Ovary (tissue), 9 donors: ENCODE measurements around the gene HAVCR1. TPM values are rescaled to one million over a fixed set of nuclear protein-coding genes. Genes with fewer than 3 reads are reported as not detected.

Source experiments
- DNase-seq, 5 donors: peaks; one replicate each; pipeline ENCODE4 v3.0.0-alpha.2; 2019 to 2020
- H3K27ac ChIP-seq, 2 donors: fragments of 200-600 bp; one replicate each; pipeline versions ENCODE4 v1.5.1 to v1.8.0; 2019 to 2022
- H3K27me3 ChIP-seq: fragments of 200-600 bp; one replicate; pipeline ENCODE4 v1.8.0; 2022
- H3K36me3 ChIP-seq: fragments of 200-600 bp; sonication (generic); one replicate; pipeline ENCODE4 v1.5.1; 2019
- H3K4me1 ChIP-seq: one replicate; pipeline ENCODE4 v1.8.1; 2013; ENCODE audit warnings: mild to moderate bottlenecking, moderate library complexity; ENCODE audit not compliant: insufficient read depth
- H3K4me3 ChIP-seq: fragments of 200-600 bp; sonication (generic); one replicate; pipeline ENCODE4 v1.5.1; 2017
- H3K9me3 ChIP-seq, 2 donors: fragments of 200-600 bp in 1 of 2; sonication (generic) in 1 of 2; one replicate each; pipeline versions ENCODE4 v1.5.1 to v1.8.1; 2013 to 2019; ENCODE audit warnings: mild to moderate bottlenecking in 1 of 2, moderate library complexity in 1 of 2
- EP300 ChIP-seq: sonication (generic); formaldehyde crosslinking; IDR thresholded peaks from one replicate; pipeline ENCODE4 v1.6.1; 2017; ENCODE audit warnings: antibody characterized with exemption
- POLR2A ChIP-seq: fragments of 450-650 bp; IDR thresholded peaks from one replicate; pipeline ENCODE4 v1.6.1; 2017; ENCODE audit warnings: antibody characterized with exemption, mild to moderate bottlenecking, moderate library complexity
- WGBS, 3 donors: extraction: QIAGEN DNeasy Blood & Tissue Kit in 1 of 3; methylation state at CpG; one replicate each; pipeline versions ENCODE4 v1.1.5 to v1.1.7; 2013 to 2017; 5-methylcytosine and 5-hydroxymethylcytosine counted together
- intact Hi-C, 4 donors: fragments of 100-400 bp; cut with DNase I; formaldehyde crosslinking; loops; one replicate each; pipeline versions ENCODE4 v1.11.0 to v1.15.1; 2022 to 2023
- polyA plus RNA-seq, 2 donors: library from polyadenylated mRNA; stranded (reverse); fragments of 200-250 nt in 1 of 2; fragments of 350-450 nt in 1 of 2; fragmentation: Illumina TruSeq in 1 of 2; extraction: RNeasy Lipid Tissue Mini Kit (QIAGEN cat#74804) in 1 of 2; gene quantifications; one replicate each; pipeline ENCODE4 v1.2.3, GENCODE V29; 2013 to 2014
- total RNA-seq, 7 donors: library from RNA; depleted of rRNA in 2 of 7; stranded (reverse); fragments of >200 nt in 2 of 7; fragmentation: NEBNext Ultra II Directional in 3 of 7; extraction: Animal tissue kit (Norgen Biotek cat#: 25700) in 3 of 7; gene quantifications; one replicate each; pipeline versions ENCODE4 v1.1.0 to v1.2.4, GENCODE V29; 2016 to 2023
- TF ChIP-seq, protein P1 (sequence below), 3 donors: fragments of 450-650 bp in 2 of 3; fragments of 200-600 bp in 1 of 3; IDR thresholded peaks; one replicate each; pipeline versions ENCODE4 v1.5.1 to v1.8.0; 2016 to 2022; ENCODE audit warnings: antibody characterized with exemption in 3 of 3, mild to moderate bottlenecking in 1 of 3
- donor health status: DM: no; HTN: no; CAD: no; lungs with moderate emphysema.
- donor health status: DM: no; HTN: no; CAD: no.
- donor health status: Bipolar disorder and iron deficiency.
- donor health status: DM: yes; HTN: yes; CAD: no.
- donor health status: DM: no; HTN: no; CAD: no.
- donor health status: DM: yes; HTN: yes; CAD: no.

Gene HAVCR1
- total and polyA plus RNA-seq, 9 donors, result 0.23 TPM; not detected in 8

GRCh38 chr5:156984064-156984463, 74.9 kb downstream of the HAVCR1 start:
- no peaks in the 10 kb centered on the region for H3K36me3 ChIP-seq
- WGBS, 3 donors, result 91 to 95% (median 92%) methylated on average over 9 of the region's 9 CpGs
- no peaks in the 10 kb centered on the region for H3K27me3 ChIP-seq
- intact Hi-C loops, result no loop called here
- no peak overlapping the region for H3K4me3 ChIP-seq
- TF ChIP-seq EP300 (no peak), POLR2A (no peak)
- TF ChIP-seq, protein P1, sequence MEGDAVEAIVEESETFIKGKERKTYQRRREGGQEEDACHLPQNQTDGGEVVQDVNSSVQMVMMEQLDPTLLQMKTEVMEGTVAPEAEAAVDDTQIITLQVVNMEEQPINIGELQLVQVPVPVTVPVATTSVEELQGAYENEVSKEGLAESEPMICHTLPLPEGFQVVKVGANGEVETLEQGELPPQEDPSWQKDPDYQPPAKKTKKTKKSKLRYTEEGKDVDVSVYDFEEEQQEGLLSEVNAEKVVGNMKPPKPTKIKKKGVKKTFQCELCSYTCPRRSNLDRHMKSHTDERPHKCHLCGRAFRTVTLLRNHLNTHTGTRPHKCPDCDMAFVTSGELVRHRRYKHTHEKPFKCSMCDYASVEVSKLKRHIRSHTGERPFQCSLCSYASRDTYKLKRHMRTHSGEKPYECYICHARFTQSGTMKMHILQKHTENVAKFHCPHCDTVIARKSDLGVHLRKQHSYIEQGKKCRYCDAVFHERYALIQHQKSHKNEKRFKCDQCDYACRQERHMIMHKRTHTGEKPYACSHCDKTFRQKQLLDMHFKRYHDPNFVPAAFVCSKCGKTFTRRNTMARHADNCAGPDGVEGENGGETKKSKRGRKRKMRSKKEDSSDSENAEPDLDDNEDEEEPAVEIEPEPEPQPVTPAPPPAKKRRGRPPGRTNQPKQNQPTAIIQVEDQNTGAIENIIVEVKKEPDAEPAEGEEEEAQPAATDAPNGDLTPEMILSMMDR (IDR thresholded peaks at IDR 0.05), result no peak
- no peak overlapping the region for H3K27ac ChIP-seq
- no peaks in the 10 kb centered on the region for H3K4me1 ChIP-seq
- no peak for DNase-seq
- no peaks in the 10 kb centered on the region for H3K9me3 ChIP-seq

DNA sequence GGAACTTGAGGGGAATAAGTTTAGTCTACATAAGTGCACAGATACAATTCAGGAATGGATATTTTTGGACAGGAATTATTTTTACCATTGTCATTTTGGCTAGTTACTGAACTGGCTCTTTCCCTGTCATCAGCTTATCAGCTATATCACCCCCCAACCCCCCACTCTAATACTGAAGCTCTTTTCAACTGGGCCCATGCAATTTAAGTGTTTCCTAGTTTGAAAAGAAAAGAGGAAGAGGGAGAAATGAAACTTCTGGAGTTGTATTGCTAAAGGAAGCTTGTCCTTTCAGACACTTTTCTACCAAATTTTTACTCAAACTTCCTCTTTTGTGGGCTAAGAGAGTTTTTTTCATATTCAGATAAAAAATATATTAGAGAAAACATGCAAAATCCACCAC, 77.4 kb downstream of the HAVCR1 start:
- no peak overlapping the region for H3K27ac ChIP-seq
- no peaks in the 10 kb centered on the region for H3K4me1 ChIP-seq
- H3K27me3 ChIP-seq, result no peaks in the 10 kb centered on the region
- no peaks in the 10 kb centered on the region for H3K36me3 ChIP-seq
- no peak overlapping the region for H3K4me3 ChIP-seq
- no peak for DNase-seq
- intact Hi-C loops, result no loop called here
- TF ChIP-seq, protein P1 (IDR thresholded peaks at IDR 0.05), result no peak
- no peaks in the 10 kb centered on the region for H3K9me3 ChIP-seq

Other genes with a start within 250 kb of the HAVCR1 start
- gene PPP1R2B, start 208.8 kb downstream of the HAVCR1 start, total RNA-seq, result not detected
- not detected for gene PPP1R2B, start 208.8 kb downstream of the HAVCR1 start, polyA plus RNA-seq
- gene TIMD4, start 95.9 kb downstream of the HAVCR1 start, total RNA-seq, result not detected
- under 1 TPM; 0.07 to 0.67 TPM for gene TIMD4, start 95.9 kb downstream of the HAVCR1 start, polyA plus RNA-seq
- 1 to 10 TPM; 1.3 to 8.8 (median 2.9) TPM for gene HAVCR2, start 49.9 kb upstream of the HAVCR1 start, total RNA-seq
- gene HAVCR2, start 49.9 kb upstream of the HAVCR1 start, polyA plus RNA-seq, result 10 to 100 TPM in 1 of 2 donors, 1 to 10 TPM in 1; 1.6 to 12.0 TPM
- 10 to 100 TPM in 5 of 7 donors, 1 to 10 TPM in 2; 7.7 to 14.2 (median 11.5) TPM for gene MED7, start 83.7 kb upstream of the HAVCR1 start, total RNA-seq
- 10 to 100 TPM; 10.3 to 15.1 TPM for gene MED7, start 83.7 kb upstream of the HAVCR1 start, polyA plus RNA-seq
- gene GARIN3, start 107.1 kb upstream of the HAVCR1 start, total RNA-seq, result not detected
- not detected for gene GARIN3, start 107.1 kb upstream of the HAVCR1 start, polyA plus RNA-seq
- 1 to 10 TPM in 4 of 7 donors, under 1 TPM in 3; 0.35 to 2.1 (median 1.5) TPM for gene ITK, start 121.7 kb upstream of the HAVCR1 start, total RNA-seq
- 1 to 10 TPM in 1 of 2 donors, under 1 TPM in 1; 0.36 to 1.9 TPM for gene ITK, start 121.7 kb upstream of the HAVCR1 start, polyA plus RNA-seq
- 10 to 100 TPM in 6 of 7 donors, 1 to 10 TPM in 1; 5.6 to 22.2 (median 17.1) TPM for gene CYFIP2, start 207.0 kb upstream of the HAVCR1 start, total RNA-seq
- 10 to 100 TPM in 1 of 2 donors, 1 to 10 TPM in 1; 4.9 to 39.8 TPM for gene CYFIP2, start 207.0 kb upstream of the HAVCR1 start, polyA plus RNA-seq